Epithelial cell of proximal tubule (primary cell): ENCODE results near the gene MAGI1. TPM values are rescaled to one million over a fixed set of nuclear protein-coding genes. Genes with fewer than 3 reads are reported as not detected.

Source experiments
- DNase-seq: peaks from one replicate; pipeline ENCODE4 v3.0.0-alpha.2; 2011; ENCODE audit warnings: low read depth
- H3K4me3 ChIP-seq: 2 replicates; pipeline ENCODE4 v1.5.1; 2011; ENCODE audit warnings: low read depth, mild to moderate bottlenecking, low read length
- CTCF ChIP-seq: conservative IDR thresholded peaks from 2 replicates; pipeline ENCODE4 v1.5.1; 2012; ENCODE audit warnings: low read depth, mild to moderate bottlenecking, low read length
- total RNA-seq: library from RNA; depleted of rRNA; stranded (reverse); fragments of >200 nt; gene quantifications from 2 replicates; pipeline ENCODE4 v1.2.3, GENCODE V29; 2015

Gene MAGI1
- total RNA-seq, 1 donor from 2014 or later, result 9.6 TPM

GRCh38 chr3:65597226-65597951 is 441.3 kb downstream of the MAGI1 start:
- DNase-seq, result no peak
- H3K4me3 ChIP-seq, result peak overlapping the region; percentile 24
- no peak for TF ChIP-seq CTCF

DNA sequence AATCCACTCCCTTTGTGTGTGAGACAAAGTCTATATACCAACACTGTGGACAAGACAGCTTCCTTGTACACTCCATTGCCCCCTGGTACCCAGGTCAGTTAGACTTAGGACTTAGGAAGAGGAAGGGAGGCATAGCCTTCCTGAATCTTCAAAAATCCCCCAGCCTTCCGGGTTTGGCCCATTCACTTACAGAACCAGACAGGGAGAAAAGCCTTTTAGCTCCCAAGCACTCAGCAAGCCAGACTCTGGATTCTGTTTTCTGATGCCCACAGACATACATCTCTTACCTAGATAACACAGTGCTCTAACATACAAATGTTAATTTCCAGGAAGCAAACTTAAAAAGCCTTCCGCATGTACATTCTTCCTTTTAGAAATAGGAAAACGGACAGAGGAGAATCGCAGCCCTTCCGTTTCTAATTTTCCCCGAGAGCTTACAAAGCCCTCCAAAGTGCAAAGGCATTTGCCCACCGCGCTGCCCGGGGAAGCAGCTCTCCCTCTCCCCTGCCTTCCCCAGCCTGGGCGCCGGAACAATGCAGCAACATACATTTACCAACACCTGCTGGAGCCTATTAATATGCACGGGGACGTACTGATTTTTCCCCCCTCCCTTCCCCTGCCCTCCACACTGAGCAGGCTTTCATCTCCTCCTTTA is 442.0 kb downstream of the MAGI1 start:
- peak overlapping the region; percentile 24 for H3K4me3 ChIP-seq
- no peak for TF ChIP-seq CTCF
- no peak for DNase-seq

GRCh38 chr3:65596029-65596300 is 442.8 kb downstream of the MAGI1 start:
- no peak for DNase-seq
- no peak overlapping the region for H3K4me3 ChIP-seq
- TF ChIP-seq CTCF, result no peak

DNA sequence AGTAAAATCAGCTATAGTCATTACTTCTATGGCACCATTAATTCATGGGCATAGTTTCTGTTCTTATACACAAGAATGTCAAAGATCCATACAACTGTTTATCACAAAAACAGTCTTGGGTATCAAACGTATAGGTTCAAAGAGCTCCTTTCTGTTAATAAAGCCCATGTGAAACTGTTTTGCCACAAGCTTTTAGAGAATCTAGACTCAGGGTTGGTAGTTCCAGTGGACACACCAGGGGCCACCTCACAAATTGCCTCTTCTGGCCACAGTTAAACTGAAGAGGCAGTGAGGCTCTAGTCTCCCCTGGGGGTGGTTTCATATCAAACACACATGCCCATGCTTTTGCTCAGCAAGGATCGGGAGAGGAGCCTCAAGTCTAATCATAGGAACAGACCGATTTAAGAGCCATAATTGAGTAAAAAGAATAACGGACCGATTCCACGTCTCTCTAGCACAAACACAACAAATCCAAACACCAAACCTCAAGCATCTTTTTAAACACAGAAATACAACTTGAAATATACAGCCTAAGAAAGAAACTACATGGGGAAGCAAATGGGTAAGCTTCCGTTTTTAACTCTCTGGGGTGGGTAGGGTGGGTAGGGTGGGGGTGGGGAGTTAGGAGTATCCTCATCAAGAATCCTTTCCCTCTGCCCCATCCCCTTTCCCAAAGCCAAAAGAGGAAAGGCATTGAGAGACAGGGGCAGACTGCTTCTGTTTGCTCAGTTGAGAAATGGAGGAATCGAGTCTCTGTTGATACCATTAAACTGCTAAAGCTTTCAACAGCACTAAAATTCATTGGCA is 443.3 kb downstream of the MAGI1 start:
- no peak for DNase-seq
- H3K4me3 ChIP-seq, result no peak overlapping the region
- no peak for TF ChIP-seq CTCF

DNA sequence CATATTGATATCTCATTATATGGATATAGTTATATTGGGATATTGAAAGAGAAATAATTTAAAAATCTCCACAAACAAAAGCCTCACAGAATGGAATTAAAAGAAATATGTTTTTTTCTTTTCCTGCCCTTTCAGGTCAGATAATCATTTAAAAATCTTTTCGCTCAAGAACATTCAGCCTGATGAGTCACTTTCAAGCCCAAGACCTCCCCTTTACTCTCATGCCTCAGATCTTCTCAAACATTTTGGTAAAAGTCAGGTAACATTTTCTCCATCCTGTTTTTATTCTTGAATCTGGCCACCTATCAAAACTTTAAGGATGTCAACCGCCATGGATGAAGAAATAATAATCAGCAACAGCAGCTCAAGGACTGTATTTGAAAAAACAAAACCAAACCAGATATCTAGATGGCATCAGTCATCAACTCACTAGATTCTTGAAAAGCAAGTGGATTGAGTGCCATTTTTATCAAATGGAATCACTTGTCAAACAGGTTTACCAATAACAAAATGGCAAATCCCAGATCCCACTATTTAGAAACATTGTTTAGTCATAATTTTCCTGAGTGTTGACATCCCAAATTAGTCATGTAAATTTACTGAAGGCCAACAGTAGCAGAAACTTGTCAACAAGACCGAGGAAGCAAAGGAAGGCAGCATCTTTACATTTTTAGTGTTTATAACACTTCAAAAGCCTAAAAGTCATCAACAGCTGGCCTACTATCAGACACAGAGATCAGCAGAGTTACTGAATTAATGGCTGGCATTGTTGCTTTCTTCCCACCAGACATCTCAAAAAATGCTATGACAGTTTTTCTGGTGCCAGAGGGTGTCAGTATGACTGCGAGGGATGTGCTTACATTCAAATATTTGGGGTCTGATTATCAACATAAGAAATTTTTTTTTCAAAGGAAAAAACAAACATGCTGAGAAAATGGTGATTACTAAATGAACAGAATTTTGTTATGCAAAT is 444.7 kb downstream of the MAGI1 start:
- no peak for DNase-seq
- no peak overlapping the region for H3K4me3 ChIP-seq
- no peak for TF ChIP-seq CTCF

GRCh38 chr3:65591313-65591712 is 447.4 kb downstream of the MAGI1 start:
- DNase-seq, result no peak
- TF ChIP-seq CTCF, result no peak
- H3K4me3 ChIP-seq, result no peak overlapping the region
